GM19023 (cell line): ENCODE results near the gene CNTNAP1.
"Not testable (repeated sequence)": the region's sequence is repeated elsewhere in the genome, so short reads cannot be mapped to it uniquely, and the experiment has no call there.

Experiments
- ATAC-seq: cut with Tn5 transposase; IDR thresholded peaks from one replicate; pipeline ENCODE4 v1.9.1; 2021; ENCODE audit warnings: mild to moderate bottlenecking, moderate library complexity; ENCODE audit not compliant: unreplicated experiment

The CNTNAP1 gene

GRCh38 chr17:42681976-42682721 lies at the start of gene CNTNAP1:
CNTNAP1 (plus strand) TSS chr17:42682531; CDS start chr17:42682830, 299 bp downstream.
- no peak for ATAC-seq

- no peak for ATAC-seq
Measured at GRCh38 chr17:42632949-42633444, 49.3 kb upstream of the CNTNAP1 start.

GRCh38 chr17:42639525-42640113 lies 42.7 kb upstream of the CNTNAP1 start:
- ATAC-seq = no peak

GRCh38 chr17:42640121-42640520 lies 42.2 kb upstream of the CNTNAP1 start:
- ATAC-seq = no peak

- no peak for ATAC-seq
Measured at GRCh38 chr17:42642336-42642735, 40.0 kb upstream of the CNTNAP1 start.

- ATAC-seq = no peak
Measured at GRCh38 chr17:42647778-42648177, 34.6 kb upstream of the CNTNAP1 start.

GRCh38 chr17:42651392-42651791 lies 30.9 kb upstream of the CNTNAP1 start:
- ATAC-seq = no peak

- no peak for ATAC-seq
Measured at GRCh38 chr17:42653179-42654124, 28.9 kb upstream of the CNTNAP1 start.

GRCh38 chr17:42655528-42655927 lies 26.8 kb upstream of the CNTNAP1 start:
- no peak for ATAC-seq

- no peak for ATAC-seq
Measured at GRCh38 chr17:42657824-42658588, 24.3 kb upstream of the CNTNAP1 start.

GRCh38 chr17:42659079-42659931 lies 23.0 kb upstream of the CNTNAP1 start, which contains the start of gene TUBG2:
TUBG2 (plus strand) TSS chr17:42659284; CDS start chr17:42659504, 220 bp downstream.
- ATAC-seq = no peak

GRCh38 chr17:42659932-42660274 lies 22.4 kb upstream of the CNTNAP1 start:
- not testable (repeated sequence) for ATAC-seq

GRCh38 chr17:42660692-42661345 lies 21.5 kb upstream of the CNTNAP1 start:
- no peak for ATAC-seq

GRCh38 chr17:42665581-42666001 lies 16.7 kb upstream of the CNTNAP1 start:
- no peak for ATAC-seq

GRCh38 chr17:42666126-42666525 lies 16.2 kb upstream of the CNTNAP1 start:
- ATAC-seq = not testable (repeated sequence)

- ATAC-seq = no peak
Measured at GRCh38 chr17:42667088-42667951, 15.0 kb upstream of the CNTNAP1 start.

- ATAC-seq = no peak
Measured at GRCh38 chr17:42669705-42669976, 12.7 kb upstream of the CNTNAP1 start.
